LNCaP clone FGC (cell line): Measurements from ENCODE around the gene PELI1.

Source experiments
- DNase-seq: peaks from one replicate; pipeline ENCODE4 v3.0.0-alpha.2; 2011; ENCODE audit warnings: low read depth
- H3K4me3 ChIP-seq: 2 replicates; pipeline ENCODE4 v1.5.1; 2011; ENCODE audit warnings: mild to moderate bottlenecking, low read depth, low read length, control low read depth
- TF ChIP-seq, protein P1 (sequence below): IDR thresholded peaks from 2 replicates; pipeline ENCODE4 v1.5.1; 2012; ENCODE audit warnings: mild to moderate bottlenecking; ENCODE audit not compliant: control insufficient read depth, insufficient read depth; ENCODE audit errors: extremely low read depth

PELI1 gene

DNA sequence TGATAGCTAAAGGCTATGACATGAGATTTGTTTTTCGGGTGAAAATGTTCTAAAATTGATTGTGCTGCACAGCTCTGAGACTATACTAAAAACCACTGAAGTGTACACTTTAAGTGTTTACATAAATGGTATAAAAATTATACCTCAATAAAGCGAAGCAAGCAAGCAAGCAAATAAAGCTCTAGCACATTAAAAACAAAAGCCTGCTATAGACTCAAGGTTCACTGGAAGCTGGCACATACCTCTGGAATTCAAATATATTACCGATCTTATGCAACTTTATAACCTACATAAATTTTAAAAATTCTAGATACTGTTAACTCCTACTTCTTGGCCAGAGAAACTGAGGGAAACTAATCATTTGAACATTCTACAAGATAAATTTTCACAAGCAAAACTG is 20.1 kb downstream of the PELI1 start:
- TF ChIP-seq, protein P1, sequence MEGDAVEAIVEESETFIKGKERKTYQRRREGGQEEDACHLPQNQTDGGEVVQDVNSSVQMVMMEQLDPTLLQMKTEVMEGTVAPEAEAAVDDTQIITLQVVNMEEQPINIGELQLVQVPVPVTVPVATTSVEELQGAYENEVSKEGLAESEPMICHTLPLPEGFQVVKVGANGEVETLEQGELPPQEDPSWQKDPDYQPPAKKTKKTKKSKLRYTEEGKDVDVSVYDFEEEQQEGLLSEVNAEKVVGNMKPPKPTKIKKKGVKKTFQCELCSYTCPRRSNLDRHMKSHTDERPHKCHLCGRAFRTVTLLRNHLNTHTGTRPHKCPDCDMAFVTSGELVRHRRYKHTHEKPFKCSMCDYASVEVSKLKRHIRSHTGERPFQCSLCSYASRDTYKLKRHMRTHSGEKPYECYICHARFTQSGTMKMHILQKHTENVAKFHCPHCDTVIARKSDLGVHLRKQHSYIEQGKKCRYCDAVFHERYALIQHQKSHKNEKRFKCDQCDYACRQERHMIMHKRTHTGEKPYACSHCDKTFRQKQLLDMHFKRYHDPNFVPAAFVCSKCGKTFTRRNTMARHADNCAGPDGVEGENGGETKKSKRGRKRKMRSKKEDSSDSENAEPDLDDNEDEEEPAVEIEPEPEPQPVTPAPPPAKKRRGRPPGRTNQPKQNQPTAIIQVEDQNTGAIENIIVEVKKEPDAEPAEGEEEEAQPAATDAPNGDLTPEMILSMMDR = no peak
- H3K4me3 ChIP-seq = no peak overlapping the region
- no peak for DNase-seq

DNA sequence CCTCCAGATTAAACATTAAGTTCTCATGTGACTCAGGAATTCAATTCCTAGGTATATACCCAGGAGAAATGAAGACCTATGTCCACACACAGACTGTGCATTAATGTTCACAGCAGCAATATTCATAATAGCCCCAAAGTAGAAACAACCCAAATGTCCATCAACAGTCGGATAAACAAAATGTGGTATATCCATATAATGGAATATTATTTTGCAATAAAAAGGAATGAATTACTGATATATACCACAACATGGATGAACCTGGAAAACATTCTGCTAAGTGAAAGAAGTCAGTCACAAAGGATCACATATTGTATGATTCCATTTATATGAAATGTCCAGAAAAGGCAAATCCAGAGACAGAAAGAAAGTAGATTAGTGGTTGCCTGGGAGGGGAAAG is 20.5 kb downstream of the PELI1 start:
- H3K4me3 ChIP-seq = no peak overlapping the region
- DNase-seq = no peak
- TF ChIP-seq, protein P1 = no peak

DNA sequence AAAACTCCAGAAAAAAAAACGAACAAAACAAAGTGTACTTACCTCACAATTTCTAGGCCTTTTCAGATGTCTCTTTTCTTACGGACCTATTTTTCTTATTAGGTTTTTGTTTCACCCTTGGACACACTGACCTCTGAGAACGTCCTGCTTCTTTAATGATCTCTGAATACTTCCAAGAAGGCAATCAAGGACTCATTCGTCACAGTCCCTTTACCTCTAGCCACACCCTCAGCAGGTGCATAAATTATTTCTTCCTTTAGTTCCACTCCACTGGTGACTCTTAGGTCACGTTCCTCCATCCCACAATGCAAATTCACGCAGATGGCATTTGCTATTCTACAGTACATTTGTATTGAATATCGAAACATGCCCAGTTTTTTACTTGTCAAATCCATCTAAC is 21.9 kb downstream of the PELI1 start:
- TF ChIP-seq, protein P1 = no peak
- DNase-seq = no peak
- no peak overlapping the region for H3K4me3 ChIP-seq

DNA sequence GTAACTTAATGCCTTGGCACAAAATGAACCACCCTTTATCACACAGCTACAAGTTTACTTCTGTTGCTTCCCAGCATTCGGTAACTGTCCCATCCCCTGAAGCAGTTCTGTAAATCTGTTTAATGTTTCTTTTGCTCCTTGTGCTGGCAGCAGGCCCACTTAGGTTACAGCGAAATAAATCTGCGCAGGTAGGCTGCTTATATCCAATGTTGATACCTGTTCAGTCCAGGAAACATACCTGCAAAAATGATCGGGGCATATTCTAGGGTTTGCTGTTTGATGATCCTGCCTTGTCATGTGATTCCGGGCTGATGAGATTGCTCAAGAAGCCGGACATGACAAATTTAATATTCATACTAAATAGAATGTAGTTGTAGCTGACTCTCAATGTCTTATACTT is 23.3 kb downstream of the PELI1 start:
- TF ChIP-seq, protein P1 = no peak
- no peak overlapping the region for H3K4me3 ChIP-seq
- no peak for DNase-seq

DNA sequence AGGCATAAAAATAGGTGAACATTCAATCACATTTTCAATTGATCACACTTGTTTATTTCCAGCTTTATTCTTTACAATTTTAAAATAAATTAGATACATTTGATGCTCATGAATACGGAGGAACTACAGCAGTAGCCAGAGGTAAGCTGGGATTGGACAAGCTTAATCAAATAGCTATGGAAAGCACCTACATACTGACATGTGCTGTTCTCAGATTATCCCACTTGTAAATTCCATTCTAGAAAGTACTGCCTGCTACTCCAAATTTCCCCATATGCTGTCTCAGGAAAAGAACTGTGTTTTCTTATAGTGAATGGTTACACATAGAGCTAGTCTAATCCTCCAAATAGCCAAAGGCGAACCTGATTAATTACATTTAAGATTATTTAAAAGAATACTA is 24.2 kb downstream of the PELI1 start:
- no peak overlapping the region for H3K4me3 ChIP-seq
- DNase-seq = no peak
- TF ChIP-seq, protein P1 = no peak

DNA sequence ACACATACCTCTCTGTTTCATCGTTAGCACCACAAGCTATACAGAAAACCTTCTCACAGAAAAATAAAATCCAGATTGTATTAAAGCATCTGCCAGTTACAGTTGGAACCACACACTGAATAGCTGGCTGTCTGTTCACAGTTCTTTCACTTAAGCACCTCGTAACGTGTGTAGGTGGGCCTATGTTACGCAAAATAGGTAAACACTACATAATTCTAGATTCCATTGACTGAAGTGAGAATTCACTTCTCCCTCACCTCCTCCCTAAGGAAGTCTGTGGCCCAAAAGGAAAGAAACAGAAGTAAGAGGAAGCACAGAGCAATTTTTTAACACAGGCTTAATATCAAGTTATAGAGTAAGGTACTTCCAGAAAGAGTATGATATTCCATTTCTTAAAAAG is 24.9 kb downstream of the PELI1 start:
- TF ChIP-seq, protein P1 = no peak
- DNase-seq = no peak
- no peak overlapping the region for H3K4me3 ChIP-seq

DNA sequence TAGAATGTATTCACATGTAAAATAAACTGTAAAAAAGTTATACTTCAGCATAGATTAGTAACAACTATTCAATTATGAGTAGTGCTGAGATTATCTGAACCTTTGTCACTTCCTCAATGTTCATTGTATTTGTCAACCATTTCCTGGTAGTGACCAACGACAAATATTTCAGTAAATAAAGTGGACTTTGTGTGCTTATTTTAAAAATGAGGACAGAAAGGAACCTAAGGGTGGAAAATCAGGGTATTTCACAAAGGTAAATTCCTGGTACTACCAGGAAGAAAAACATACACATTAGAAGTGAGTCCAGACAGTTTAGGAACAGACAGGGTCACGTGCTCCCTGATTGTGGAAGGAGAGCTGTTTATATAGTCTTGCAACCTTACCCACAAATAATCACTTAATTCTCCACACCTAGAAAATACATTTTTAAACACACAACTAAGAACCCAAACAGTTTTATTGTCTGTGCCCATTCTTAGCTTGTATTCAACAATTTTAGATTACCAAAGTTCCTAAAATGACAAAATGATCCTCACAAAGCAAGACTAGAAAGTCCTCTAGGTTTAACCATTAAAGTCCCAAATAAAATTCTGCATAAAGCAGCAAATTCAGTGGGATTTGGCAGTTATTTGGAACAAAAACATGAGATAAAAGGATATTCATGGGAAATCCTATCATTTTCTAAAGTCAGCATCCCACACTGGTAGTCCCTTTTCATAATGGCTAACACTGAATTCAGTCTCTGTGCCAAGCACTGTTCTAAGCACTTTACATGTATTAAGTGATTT is 28.2 kb downstream of the PELI1 start:
- H3K4me3 ChIP-seq = no peak overlapping the region
- TF ChIP-seq, protein P1 = no peak
- DNase-seq = no peak
